ENCODE results near the gene CACNA1E.
"Not testable (repeated sequence)": the region's sequence is repeated elsewhere in the genome, so short reads cannot be mapped to it uniquely, and the experiment has no call there.

The CACNA1E gene

DNA sequence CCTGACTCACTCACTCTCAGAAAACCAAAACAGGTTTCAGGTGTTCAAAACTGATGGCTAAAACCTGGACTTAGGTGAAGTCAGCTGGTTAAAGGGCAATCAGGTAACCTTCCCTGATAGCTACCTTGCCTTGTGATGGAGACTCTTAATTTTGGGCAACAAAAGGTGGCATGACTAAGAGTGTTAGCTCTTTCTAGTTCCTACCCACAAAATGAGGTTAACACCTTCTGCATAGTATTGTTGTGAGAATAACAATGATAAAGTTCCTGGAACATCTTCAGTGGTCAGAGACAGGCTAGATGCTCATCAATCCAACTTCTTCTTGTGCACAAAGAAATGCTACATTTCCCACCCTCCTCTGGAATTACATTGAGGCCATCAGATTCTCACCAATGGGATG is 363.4 kb downstream of the CACNA1E start:
- no peaks in the 10 kb centered on the region for H3K9me3 ChIP-seq (ENCODE audit: control insufficient read depth, insufficient read depth, low read length)
- H3K9ac ChIP-seq (ENCODE audit: low read depth, low read length): no peak overlapping the region
- H3K36me3 ChIP-seq (ENCODE audit: control insufficient read depth, insufficient read depth, low read length): peaks cover 2% of the 10 kb centered on the region
- H3K27me3 ChIP-seq (ENCODE audit: control insufficient read depth, insufficient read depth, low read length): no peaks in the 10 kb centered on the region
- no peak overlapping the region for H3K4me3 ChIP-seq (ENCODE audit: low read depth, low read length)
- H3K4me1 ChIP-seq (ENCODE audit: control insufficient read depth, insufficient read depth, low read length): no peaks in the 10 kb centered on the region

DNA sequence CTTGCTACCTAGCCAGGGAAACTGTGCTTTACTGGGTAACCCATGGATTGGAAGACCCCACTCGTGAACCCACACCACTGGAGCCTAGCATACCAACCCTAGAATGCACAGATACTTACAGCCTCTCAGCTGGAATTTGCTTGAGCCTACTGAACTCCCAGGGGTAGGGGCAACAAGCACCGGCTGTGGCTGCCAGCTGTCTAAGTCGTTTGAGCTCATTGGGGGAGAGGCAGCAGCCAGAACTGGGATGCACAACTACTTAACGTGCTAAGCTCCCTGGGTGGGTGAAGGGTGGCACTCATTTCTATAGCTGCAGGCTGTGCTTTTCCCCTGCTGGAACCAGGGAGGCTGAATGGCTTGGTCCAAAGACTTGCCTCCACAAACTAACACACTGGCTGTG is 365.8 kb downstream of the CACNA1E start:
- Histone ChIP-seq H3K27me3 (ENCODE audit: control insufficient read depth, insufficient read depth, low read length) (no peaks in the 10 kb centered on the region), H3K9ac (ENCODE audit: low read depth, low read length) (no peak overlapping the region), H3K4me3 (ENCODE audit: low read depth, low read length) (no peak overlapping the region), H3K4me1 (ENCODE audit: control insufficient read depth, insufficient read depth, low read length) (no peaks in the 10 kb centered on the region), H3K9me3 (ENCODE audit: control insufficient read depth, insufficient read depth, low read length) (no peaks in the 10 kb centered on the region), H3K36me3 (ENCODE audit: control insufficient read depth, insufficient read depth, low read length) (peaks cover 2% of the 10 kb centered on the region)

DNA sequence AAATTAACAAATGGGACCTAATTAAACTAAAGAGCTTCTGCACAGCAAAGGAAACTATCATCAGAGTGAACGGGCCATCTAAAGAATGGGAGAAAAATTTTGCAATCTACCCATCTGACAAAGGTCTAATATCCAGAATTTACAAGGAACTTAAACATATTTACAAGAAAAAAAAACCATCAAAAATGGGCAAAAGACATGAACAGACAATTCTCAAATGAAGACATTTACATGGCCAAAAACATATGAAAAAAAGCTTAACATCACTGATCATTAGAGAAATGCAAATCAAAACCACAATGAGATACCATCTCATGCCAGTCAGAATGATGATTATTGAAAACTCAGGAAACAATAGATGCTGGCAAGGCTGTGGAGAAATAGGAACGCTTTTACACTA is 370.9 kb downstream of the CACNA1E start:
- H3K4me3 ChIP-seq (ENCODE audit: low read depth, low read length); H3K9me3 ChIP-seq (ENCODE audit: control insufficient read depth, insufficient read depth, low read length); H3K4me1 ChIP-seq (ENCODE audit: control insufficient read depth, insufficient read depth, low read length); H3K27me3 ChIP-seq (ENCODE audit: control insufficient read depth, insufficient read depth, low read length); H3K36me3 ChIP-seq (ENCODE audit: control insufficient read depth, insufficient read depth, low read length); H3K9ac ChIP-seq (ENCODE audit: low read depth, low read length): not testable (repeated sequence)

DNA sequence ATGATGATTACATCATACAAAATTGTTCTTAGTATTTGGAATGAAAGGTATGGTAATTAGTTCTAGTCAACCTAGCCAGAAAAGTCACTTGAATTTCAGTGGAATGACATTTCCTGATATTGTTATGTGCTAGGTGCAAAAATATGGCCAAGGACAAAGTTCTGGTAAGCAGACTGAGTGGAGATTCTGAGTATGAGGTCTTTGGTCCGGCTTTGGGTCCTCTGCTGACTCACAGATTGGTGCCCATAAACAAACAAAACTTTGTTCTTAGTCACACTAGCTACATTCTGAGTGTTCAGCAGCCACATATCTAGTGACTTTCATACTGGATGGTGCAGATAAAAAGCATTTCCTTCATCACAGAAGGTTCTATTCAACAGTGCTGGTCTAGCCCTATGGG is 372.1 kb downstream of the CACNA1E start:
- Histone ChIP-seq H3K4me1 (ENCODE audit: control insufficient read depth, insufficient read depth, low read length) (no peaks in the 10 kb centered on the region), H3K36me3 (ENCODE audit: control insufficient read depth, insufficient read depth, low read length) (no peaks in the 10 kb centered on the region), H3K27me3 (ENCODE audit: control insufficient read depth, insufficient read depth, low read length) (no peaks in the 10 kb centered on the region), H3K4me3 (ENCODE audit: low read depth, low read length) (no peak overlapping the region), H3K9me3 (ENCODE audit: control insufficient read depth, insufficient read depth, low read length) (no peaks in the 10 kb centered on the region), H3K9ac (ENCODE audit: low read depth, low read length) (no peak overlapping the region)

Data from iPS-15b (cell line).